GM12878 (cell line): ENCODE results near the gene LAMA5. TPM values are rescaled to one million over a fixed set of nuclear protein-coding genes. Genes with fewer than 3 reads are reported as not detected.

Experiments
- ATAC-seq: fragments of 200-7000 bp; cut with Tn5 transposase; 3 replicates; pipeline ENCODE4 v1.9.1; 2020; ENCODE audit warnings: mild to moderate bottlenecking, moderate library complexity
- BruUV-seq: library from RNA; stranded (reverse); fragments of 400-500 nt; replicated peaks from 2 replicates; lab custom pipeline; 2021; lab: Mats Ljungman, UMichigan
- CTCF ChIA-PET: fragments of 300-600 bp; sonication (Branson Sonifier 250); formaldehyde crosslinking; extraction: SDS; loops from one replicate; lab custom pipeline; 2021; ENCODE audit warnings: inconsistent platforms; lab: Yijun Ruan, JAX
- POLR2A ChIA-PET: fragments of 350-600 bp; formaldehyde crosslinking; extraction: SDS; loops from one replicate; lab custom pipeline; 2021; ENCODE audit warnings: inconsistent platforms; lab: Charles Lee
- RAD21 ChIA-PET: fragments of 300-600 bp; sonication (Branson Sonifier 250); formaldehyde crosslinking; loops from one replicate; lab custom pipeline; 2023; ENCODE audit warnings: antibody characterized with exemption; ENCODE audit not compliant: unreplicated experiment; lab: Charles Lee
- SMC1A ChIA-PET: fragments of 300-600 bp; sonication (Branson Sonifier 250); formaldehyde crosslinking; loops from one replicate; lab custom pipeline; 2023; ENCODE audit not compliant: unreplicated experiment, uncharacterized antibody; lab: Charles Lee
- DNase-seq: peaks from one replicate; pipeline ENCODE4 v3.0.0-alpha.2; 2011; ENCODE audit warnings: low read depth, low spot score
- FAIRE-seq: peaks from 3 replicates; lab custom pipeline; 2011; peaks lifted over from hg19 to GRCh38; lab: Jason Lieb, UNC
- H2AFZ ChIP-seq: 2 replicates; pipeline ENCODE4 v1.6.0; 2011; ENCODE audit warnings: low read depth, low read length, control low read depth; ENCODE audit not compliant: control insufficient read depth
- H3K27ac ChIP-seq: 2 replicates; pipeline ENCODE4 v1.5.1; 2011; ENCODE audit warnings: control low read depth; ENCODE audit not compliant: control insufficient read depth, insufficient read depth
- H3K27me3 ChIP-seq, 2 experiments: replicated peaks in 1 of 2; 2 replicates each; pipeline versions ENCODE4 v1.6.0 to v1.6.1; 2011; ENCODE audit warnings: low read length in 1 of 2; ENCODE audit not compliant: control insufficient read depth in 2 of 2, insufficient read depth in 2 of 2
- H3K36me3 ChIP-seq, 2 experiments: 2 replicates each; pipeline ENCODE4 v1.5.1; 2011; ENCODE audit warnings: low read length in 1 of 2; ENCODE audit not compliant: control insufficient read depth in 2 of 2, insufficient read depth in 2 of 2
- H3K4me1 ChIP-seq: 2 replicates; pipeline ENCODE4 v1.6.1; 2011; ENCODE audit warnings: mild to moderate bottlenecking, low read length, moderate library complexity, mixed read lengths; ENCODE audit not compliant: control insufficient read depth, insufficient read depth
- H3K4me2 ChIP-seq: 2 replicates; pipeline ENCODE4 v1.6.0; 2011; ENCODE audit warnings: control low read depth; ENCODE audit not compliant: control insufficient read depth, insufficient read depth
- H3K4me3 ChIP-seq: fragments of 200-600 bp; sonication (generic); 2 replicates; pipeline ENCODE4 v1.5.1; 2016
- H3K79me2 ChIP-seq: 2 replicates; pipeline ENCODE4 v1.6.0; 2011; ENCODE audit warnings: low read length; ENCODE audit not compliant: control insufficient read depth, insufficient read depth
- H3K9ac ChIP-seq: 2 replicates; pipeline ENCODE4 v1.8.0; 2011; ENCODE audit warnings: low read length, control low read depth, mixed read lengths; ENCODE audit not compliant: control insufficient read depth, insufficient read depth
- H3K9me3 ChIP-seq: replicated peaks from 3 replicates; pipeline ENCODE4 v1.5.1; 2011; ENCODE audit warnings: mild to moderate bottlenecking, low read length; ENCODE audit not compliant: control insufficient read depth, insufficient read depth
- H4K20me1 ChIP-seq: 2 replicates; pipeline ENCODE4 v1.6.0; 2011; ENCODE audit not compliant: control insufficient read depth, insufficient read depth
- E2F8 ChIP-seq: fragments of 450-650 bp; IDR thresholded peaks from 2 replicates; pipeline ENCODE4 v1.6.1; 2018; ENCODE audit warnings: mild to moderate bottlenecking, low read depth, moderate library complexity; ENCODE audit not compliant: partially characterized antibody
- MEF2B ChIP-seq: fragments of 450-650 bp; IDR thresholded peaks from 2 replicates; pipeline ENCODE4 v1.6.1; 2018; ENCODE audit warnings: mild to moderate bottlenecking, moderate library complexity; ENCODE audit not compliant: partially characterized antibody, poor library complexity, severe bottlenecking
- NKRF ChIP-seq: fragments of 450-650 bp; conservative IDR thresholded peaks from 2 replicates; pipeline ENCODE4 v1.6.1; 2017; ENCODE audit warnings: mild to moderate bottlenecking, moderate library complexity
- NR2C2 ChIP-seq: IDR thresholded peaks from 2 replicates; pipeline ENCODE4 v1.6.1; 2011; ENCODE audit warnings: borderline replicate concordance, low read depth; ENCODE audit not compliant: control insufficient read depth, insufficient read length
- SREBF2 ChIP-seq: IDR thresholded peaks from 2 replicates; pipeline ENCODE4 v1.6.1; 2012; ENCODE audit warnings: mild to moderate bottlenecking, low read length
- SRF ChIP-seq, 2 experiments: IDR thresholded peaks; 2 replicates each; pipeline ENCODE4 v1.6.1; 2011; ENCODE audit warnings: low read depth in 2 of 2, low read length in 2 of 2, mild to moderate bottlenecking in 1 of 2, moderate library complexity in 1 of 2
- ZNF592 ChIP-seq: fragments of 450-650 bp; IDR thresholded peaks from 2 replicates; pipeline ENCODE4 v1.6.1; 2017; ENCODE audit warnings: mild to moderate bottlenecking, moderate library complexity
- WGBS: methylation state at CpG from one replicate; pipeline ENCODE4 v1.1.6; 2016; ENCODE audit warnings: low lambda C conversion rate; ENCODE audit not compliant: insufficient replicate concordance, insufficient coverage; ENCODE audit errors: missing lambda C conversion rate; 5-methylcytosine and 5-hydroxymethylcytosine counted together
- in situ Hi-C: fragments of 300-500 bp; cut with MboI; formaldehyde crosslinking; loops from 9 replicates; pipeline ENCODE4 v1.14.3; 2018; ENCODE audit warnings: mixed read lengths
- intact Hi-C: fragments of 100-400 bp; cut with micrococcal nuclease; formaldehyde crosslinking; loops from one replicate; pipeline ENCODE4 v1.14.2; 2022; ENCODE audit not compliant: unreplicated experiment
- polyA plus RNA-seq, 11 experiments: library from polyadenylated mRNA; depleted of rRNA in 4 of 11; unstranded in 6 of 11; stranded (reverse) in 5 of 11; fragments of >200 nt; fragmentation: Nextera tagmentation in 4 of 11; fragmentation: Illumina TruSeq in 1 of 11; extraction: Ambion mirVana in 4 of 11; extraction: Trizol in 1 of 11; gene quantifications; 1 replicate in 1 of 11; 2 replicates in 10 of 11; pipeline versions ENCODE4 v1.2.1 to v1.2.3, GENCODE V29; 2011 to 2016; ENCODE audit warnings: inconsistent platforms in 2 of 11, missing spikeins in 2 of 11, low read depth in 1 of 11
- total RNA-seq, 4 experiments: library from RNA; depleted of rRNA in 3 of 4; stranded (reverse); fragments of >200 nt in 3 of 4; fragmentation: Illumina TruSeq in 1 of 4; extraction: Trizol in 1 of 4; gene quantifications; 2 replicates each; pipeline versions ENCODE4 v1.2.1 to v1.2.3, GENCODE V29; 2013 to 2021

The LAMA5 gene
- total and polyA plus RNA-seq, 10 of the 15 experiments (the other 5 are each of a cell fraction or from before 2014, with no cell fraction given): 0.09 to 3.1 (median 1.6) TPM; not detected in 3

- TF ChIP-seq NKRF: no peak
Observed at GRCh38 chr20:62287129-62287528, 80.0 kb downstream of the LAMA5 start (continued).

- Histone ChIP-seq H2AFZ (no peak overlapping the region), H3K27me3 (no peaks in the 10 kb centered on the region), H3K4me1 (no peaks in the 10 kb centered on the region), H4K20me1 (no peaks in the 10 kb centered on the region), H3K4me2 (no peak overlapping the region), H3K9me3 (no peaks in the 10 kb centered on the region), H3K79me2 (no peaks in the 10 kb centered on the region), H3K4me3 (no peak overlapping the region), H3K27ac (no peak overlapping the region), H3K9ac (no peak overlapping the region), H3K36me3 (peaks cover 8 to 12% of the 10 kb centered on the region in 2 experiments; a peak in 3 of 4 replicates)
- POLR2A ChIA-PET: no interaction called here
- no peak for TF ChIP-seq MEF2B
- TF ChIP-seq SRF (IDR thresholded peaks at IDR 0.05; ENCODE audit: low read depth in 2 of 2, low read length in 2 of 2): no peak
- TF ChIP-seq E2F8: no peak
- TF ChIP-seq ZNF592: no peak
- TF ChIP-seq NR2C2: no peak
- no peak for TF ChIP-seq SREBF2
- CTCF ChIA-PET: no interaction called here
- BruUV-seq: no TSS peak
- no peak for FAIRE-seq
- DNase-seq: no peak
- in situ Hi-C loops: no loop called here
- 98% methylated on average over 25 of the region's 25 CpGs for WGBS
- SMC1A ChIA-PET: no interaction called here
- intact Hi-C loops: no loop called here
- ATAC-seq: no peak
- RAD21 ChIA-PET: no interaction called here
Observed at GRCh38 chr20:62286493-62287064, 80.5 kb downstream of the LAMA5 start.
